Spleen (tissue), 11 donors: ENCODE measurements around the gene CRACDL. TPM values are rescaled to one million over a fixed set of nuclear protein-coding genes. Genes with fewer than 3 reads are reported as not detected.

Source experiments
- DNase-seq: peaks from one replicate; pipeline ENCODE4 v3.0.0-alpha.2; 2020
- H3K27ac ChIP-seq, 8 donors: fragments of 200-600 bp; sonication (generic) in 7 of 8; 1 replicate in 4 of 8; 2 replicates in 4 of 8; pipeline versions ENCODE4 v1.5.0 to v1.8.0; 2016 to 2021; ENCODE audit warnings: inconsistent platforms in 4 of 8, mild to moderate bottlenecking in 4 of 8, moderate library complexity in 1 of 8
- H3K27me3 ChIP-seq, 7 donors: fragments of 200-600 bp; sonication (generic) in 6 of 7; replicated peaks in 1 of 7; 1 replicate in 4 of 7; 2 replicates in 3 of 7; pipeline versions ENCODE4 v1.5.0 to v1.8.0; 2016 to 2021; ENCODE audit warnings: inconsistent platforms in 3 of 7, mild to moderate bottlenecking in 1 of 7
- H3K36me3 ChIP-seq, 6 donors: fragments of 200-600 bp; sonication (generic) in 5 of 6; 1 replicate in 4 of 6; 2 replicates in 2 of 6; pipeline versions ENCODE4 v1.5.0 to v1.8.0; 2016 to 2021; ENCODE audit warnings: inconsistent platforms in 2 of 6
- H3K4me1 ChIP-seq, 6 donors: fragments of 200-600 bp; sonication (generic) in 5 of 6; 1 replicate in 3 of 6; 2 replicates in 3 of 6; pipeline versions ENCODE4 v1.5.0 to v1.8.0; 2016 to 2021; ENCODE audit warnings: inconsistent platforms in 3 of 6
- H3K4me3 ChIP-seq, 8 donors: fragments of 200-600 bp; sonication (generic) in 7 of 8; 1 replicate in 4 of 8; 2 replicates in 4 of 8; pipeline versions ENCODE4 v1.5.0 to v1.8.0; 2016 to 2021; ENCODE audit warnings: inconsistent platforms in 4 of 8, mild to moderate bottlenecking in 4 of 8, moderate library complexity in 2 of 8
- H3K9me3 ChIP-seq, 8 donors: fragments of 200-600 bp; sonication (generic) in 7 of 8; 1 replicate in 4 of 8; 2 replicates in 4 of 8; pipeline versions ENCODE4 v1.5.0 to v1.8.0; 2016 to 2021; ENCODE audit warnings: inconsistent platforms in 4 of 8
- POLR2A ChIP-seq, 3 donors: fragments of 450-650 bp; IDR thresholded peaks; one replicate each; pipeline ENCODE4 v1.5.1; 2017; ENCODE audit warnings: antibody characterized with exemption in 3 of 3, mild to moderate bottlenecking in 1 of 3
- POLR2AphosphoS5 ChIP-seq, 3 donors: sonication (generic); formaldehyde crosslinking; IDR thresholded peaks; one replicate each; pipeline ENCODE4 v1.5.1; 2017; ENCODE audit warnings: antibody characterized with exemption in 3 of 3
- WGBS, 5 donors: extraction: QIAGEN DNeasy Blood & Tissue Kit in 3 of 5; methylation state at CpG; one replicate each; pipeline versions ENCODE4 v1.1.5 to v1.1.7; 2013 to 2018; 5-methylcytosine and 5-hydroxymethylcytosine counted together
- intact Hi-C: fragments of 100-400 bp; cut with DNase I; formaldehyde crosslinking; loops from one replicate; pipeline ENCODE4 v1.15.0; 2023; ENCODE audit warnings: low total_unique reads
- polyA plus RNA-seq, 3 donors: library from polyadenylated mRNA; stranded (reverse); fragments of 200-250 nt; gene quantifications; one replicate each; pipeline ENCODE4 v1.2.1, GENCODE V29; 2013
- total RNA-seq, 7 donors: library from RNA; depleted of rRNA in 3 of 7; stranded (reverse); fragments of >200 nt in 3 of 7; fragmentation: NEBNext Ultra II Directional in 4 of 7; extraction: Animal tissue kit (Norgen Biotek cat#: 25700) in 4 of 7; gene quantifications; one replicate each; pipeline versions ENCODE4 v1.1.0 to v1.2.1, GENCODE V29; 2016 to 2021
- TF ChIP-seq, protein P1 (sequence below), 11 experiments: fragments of 200-600 bp in 7 of 11; fragments of 450-650 bp in 4 of 11; sonication (generic) in 4 of 11; IDR thresholded peaks in 8 of 11; conservative IDR thresholded peaks in 3 of 11; 1 replicate in 7 of 11; 2 replicates in 4 of 11; pipeline versions ENCODE4 v1.4.0 to v1.8.0; 2016 to 2021; ENCODE audit warnings: antibody characterized with exemption in 11 of 11, inconsistent platforms in 4 of 11, mild to moderate bottlenecking in 1 of 11
- donor health status: healthy with polysubstance abuse.
- donor health status: DM: no; HTN: no; CAD: no; lungs with moderate emphysema.
- donor health status: DM: no; HTN: no; CAD: no.
- donor health status: Bipolar disorder and iron deficiency.
- donor health status: healthy.
- donor health status: DM: no; HTN: no; CAD: no.
- donor health status: DM: yes; HTN: yes; CAD: no.

The CRACDL gene
- total and polyA plus RNA-seq, 10 donors: 0.52 to 5.1 (median 1.4) TPM

GRCh38 chr2:98781822-98782221, 154.2 kb downstream of the CRACDL start:
- H3K9me3 ChIP-seq: peaks cover 4 to 30% (median 23%) of the 10 kb centered on the region in 8 donors
- WGBS, 5 donors: 93 to 98% (median 98%) methylated on average over 1 of the region's 1 CpG
- intact Hi-C loops: no loop called here

DNA sequence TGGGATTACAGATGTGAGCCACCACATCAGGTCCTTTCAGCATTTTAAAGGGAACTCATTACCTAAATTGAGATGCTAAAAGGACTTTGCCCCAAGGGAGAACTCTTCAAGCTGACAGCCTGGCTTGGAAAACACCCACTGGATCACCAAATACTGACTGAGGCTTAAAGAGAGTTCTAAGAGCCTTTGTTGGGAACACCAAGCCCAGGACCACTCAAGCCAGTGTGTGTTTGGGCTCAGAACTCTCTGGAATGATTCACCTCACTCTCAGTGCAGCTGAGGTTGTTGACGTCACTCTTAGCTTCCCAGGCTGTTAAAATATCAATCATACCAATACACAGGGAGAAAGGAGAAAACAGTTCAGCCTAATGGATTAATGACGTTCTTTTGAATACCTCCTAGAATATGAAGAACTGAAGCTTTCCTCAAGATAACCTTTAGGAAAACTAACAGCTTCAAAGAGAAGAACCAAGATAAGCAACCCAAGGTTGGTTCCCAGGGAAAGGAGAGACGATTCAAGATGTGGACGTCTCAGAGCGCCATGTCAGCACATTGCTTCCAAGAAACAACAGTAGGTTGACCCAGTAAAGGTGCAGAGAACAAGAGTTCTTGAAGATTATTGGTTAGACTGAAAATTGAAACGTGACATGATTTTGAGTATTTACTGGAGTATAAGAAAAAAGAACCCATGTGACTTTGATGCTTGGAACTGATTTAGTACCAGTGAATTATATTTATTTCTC, 157.1 kb downstream of the CRACDL start:
- no peaks in the 10 kb centered on the region for H3K27me3 ChIP-seq
- 85 to 97% (median 90%) methylated on average over 6 of the region's 6 CpGs for WGBS, 5 donors
- no peak overlapping the region for H3K27ac ChIP-seq
- TF ChIP-seq POLR2AphosphoS5 (IDR thresholded peaks at IDR 0.05) (no peak), POLR2A (IDR thresholded peaks at IDR 0.05) (no peak)
- TF ChIP-seq, protein P1, sequence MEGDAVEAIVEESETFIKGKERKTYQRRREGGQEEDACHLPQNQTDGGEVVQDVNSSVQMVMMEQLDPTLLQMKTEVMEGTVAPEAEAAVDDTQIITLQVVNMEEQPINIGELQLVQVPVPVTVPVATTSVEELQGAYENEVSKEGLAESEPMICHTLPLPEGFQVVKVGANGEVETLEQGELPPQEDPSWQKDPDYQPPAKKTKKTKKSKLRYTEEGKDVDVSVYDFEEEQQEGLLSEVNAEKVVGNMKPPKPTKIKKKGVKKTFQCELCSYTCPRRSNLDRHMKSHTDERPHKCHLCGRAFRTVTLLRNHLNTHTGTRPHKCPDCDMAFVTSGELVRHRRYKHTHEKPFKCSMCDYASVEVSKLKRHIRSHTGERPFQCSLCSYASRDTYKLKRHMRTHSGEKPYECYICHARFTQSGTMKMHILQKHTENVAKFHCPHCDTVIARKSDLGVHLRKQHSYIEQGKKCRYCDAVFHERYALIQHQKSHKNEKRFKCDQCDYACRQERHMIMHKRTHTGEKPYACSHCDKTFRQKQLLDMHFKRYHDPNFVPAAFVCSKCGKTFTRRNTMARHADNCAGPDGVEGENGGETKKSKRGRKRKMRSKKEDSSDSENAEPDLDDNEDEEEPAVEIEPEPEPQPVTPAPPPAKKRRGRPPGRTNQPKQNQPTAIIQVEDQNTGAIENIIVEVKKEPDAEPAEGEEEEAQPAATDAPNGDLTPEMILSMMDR (IDR thresholded peaks at IDR 0.05 in 8 of 11, conservative IDR thresholded peaks at IDR 0.05 in 3 of 11): no peak
- intact Hi-C loops: no loop called here
- H3K36me3 ChIP-seq: no peaks in the 10 kb centered on the region
- DNase-seq: no peak
- peaks cover 4 to 30% (median 23%) of the 10 kb centered on the region in 8 donors for H3K9me3 ChIP-seq
- H3K4me1 ChIP-seq: peaks cover 0 to under 1% (median 0%) of the 10 kb centered on the region in 6 donors
- H3K4me3 ChIP-seq: no peak overlapping the region

More at GRCh38 chr2:98781822-98782221, 154.2 kb downstream of the CRACDL start:
- no peak for TF ChIP-seq POLR2AphosphoS5 (IDR thresholded peaks at IDR 0.05)
- no peak for TF ChIP-seq POLR2A (IDR thresholded peaks at IDR 0.05)
- TF ChIP-seq, protein P1 (IDR thresholded peaks at IDR 0.05 in 8 of 11, conservative IDR thresholded peaks at IDR 0.05 in 3 of 11): no peak
- Histone ChIP-seq H3K4me3 (no peak overlapping the region), H3K4me1 (no peaks in the 10 kb centered on the region), H3K36me3 (no peaks in the 10 kb centered on the region), H3K27me3 (no peaks in the 10 kb centered on the region), H3K27ac (no peak overlapping the region)
- DNase-seq: no peak

DNA sequence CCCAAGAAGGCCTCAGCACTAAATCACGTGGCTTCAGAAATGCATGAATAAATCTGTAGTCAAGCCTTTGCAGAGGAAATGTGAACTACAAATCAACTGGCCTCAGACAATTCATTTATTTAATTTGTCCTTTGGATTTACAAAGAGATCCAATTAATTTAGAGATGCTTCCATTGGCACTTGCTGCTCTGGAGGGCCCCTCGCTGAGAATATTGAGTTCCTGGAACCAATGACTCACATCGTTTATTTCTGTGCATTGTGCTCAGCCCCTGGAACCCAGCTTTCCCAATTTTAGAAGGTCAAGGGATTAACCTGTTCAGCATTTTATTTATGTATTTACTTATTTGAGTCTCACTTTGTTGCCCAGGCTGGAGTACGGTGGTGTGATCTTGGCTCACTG, 157.9 kb downstream of the CRACDL start:
- Histone ChIP-seq H3K4me1 (peaks cover 0 to 8% (median under 1%) of the 10 kb centered on the region in 6 donors), H3K36me3 (no peaks in the 10 kb centered on the region), H3K4me3 (no peak overlapping the region), H3K27ac (no peak overlapping the region), H3K9me3 (peaks cover 4 to 29% (median 23%) of the 10 kb centered on the region in 8 donors), H3K27me3 (no peaks in the 10 kb centered on the region)
- no peak for DNase-seq
- intact Hi-C loops: no loop called here
- 81 to 92% (median 87%) methylated on average over 4 of the region's 4 CpGs for WGBS, 5 donors
- TF ChIP-seq POLR2A (IDR thresholded peaks at IDR 0.05): no peak
- TF ChIP-seq POLR2AphosphoS5 (IDR thresholded peaks at IDR 0.05): no peak
- TF ChIP-seq, protein P1 (IDR thresholded peaks at IDR 0.05 in 8 of 11, conservative IDR thresholded peaks at IDR 0.05 in 3 of 11): no peak

- H3K4me3 ChIP-seq: no peak overlapping the region
- peaks cover 4 to 25% (median 20%) of the 10 kb centered on the region in 8 donors for H3K9me3 ChIP-seq
- 95 to 100% (median 97%) methylated on average over 1 of the region's 1 CpG for WGBS, 5 donors
- TF ChIP-seq, protein P1 (IDR thresholded peaks at IDR 0.05 in 8 of 11, conservative IDR thresholded peaks at IDR 0.05 in 3 of 11): no peak
- TF ChIP-seq POLR2AphosphoS5 (IDR thresholded peaks at IDR 0.05) (no peak), POLR2A (IDR thresholded peaks at IDR 0.05) (no peak)
- DNase-seq: no peak
- H3K36me3 ChIP-seq: no peaks in the 10 kb centered on the region
- no peaks in the 10 kb centered on the region for H3K27me3 ChIP-seq
- no peak overlapping the region for H3K27ac ChIP-seq
- H3K4me1 ChIP-seq: peaks cover 0 to 13% (median 4%) of the 10 kb centered on the region in 6 donors
- intact Hi-C loops: no loop called here
These were observed 158.3 kb downstream of the CRACDL start for GRCh38 chr2:98777710-98778109.
